Urinary bladder (tissue), 4 donors: Measurements from ENCODE around the gene SP6. TPM values are rescaled to one million over a fixed set of nuclear protein-coding genes. Genes with fewer than 3 reads are reported as not detected.

ENCODE experiments used
- DNase-seq: peaks from one replicate; pipeline ENCODE4 v3.0.0-alpha.2; 2015; ENCODE audit errors: extremely low spot score
- H3K27ac ChIP-seq: one replicate; pipeline ENCODE4 v1.5.1; 2013; ENCODE audit warnings: low read depth, mild to moderate bottlenecking, moderate library complexity
- H3K36me3 ChIP-seq: one replicate; pipeline ENCODE4 v1.6.1; 2013; ENCODE audit warnings: mild to moderate bottlenecking, moderate library complexity; ENCODE audit not compliant: insufficient read depth
- H3K4me1 ChIP-seq: one replicate; pipeline ENCODE4 v1.6.1; 2013; ENCODE audit warnings: mild to moderate bottlenecking, moderate library complexity; ENCODE audit not compliant: insufficient read depth
- H3K4me3 ChIP-seq: one replicate; pipeline ENCODE4 v1.5.1; 2013; ENCODE audit warnings: low read depth, low read length
- WGBS: extraction: QIAGEN DNeasy Blood & Tissue Kit; methylation state at CpG from one replicate; pipeline ENCODE4 v1.1.7; 2013; 5-methylcytosine and 5-hydroxymethylcytosine counted together
- polyA plus RNA-seq: library from polyadenylated mRNA; stranded (reverse); fragments of 200-250 nt; gene quantifications from one replicate; pipeline ENCODE4 v1.2.3, GENCODE V29; 2013
- total RNA-seq: library from RNA; depleted of rRNA; stranded (reverse); fragments of >200 nt; gene quantifications from one replicate; pipeline ENCODE4 v1.2.3, GENCODE V29; 2014
- donor health status: healthy with polysubstance abuse.
- donor health status: healthy.

The SP6 gene
- total and polyA plus RNA-seq, 2 donors: 2.2 to 2.3 TPM

GRCh38 chr17:47884905-47885730 lies 34.2 kb upstream of the SP6 start:
- no peak overlapping the region for H3K4me3 ChIP-seq
- DNase-seq: no peak
- 55% methylated on average over 11 of the region's 11 CpGs for WGBS
- peak overlapping the region; percentile 44 for H3K27ac ChIP-seq
- peaks cover 2% of the 10 kb centered on the region for H3K4me1 ChIP-seq
- H3K36me3 ChIP-seq: no peaks in the 10 kb centered on the region

GRCh38 chr17:47884427-47884740 lies 33.4 kb upstream of the SP6 start:
- 37% methylated on average over 5 of the region's 5 CpGs for WGBS
- H3K27ac ChIP-seq: no peak overlapping the region
- DNase-seq: no peak
- H3K4me1 ChIP-seq: peaks cover 2% of the 10 kb centered on the region
- no peak overlapping the region for H3K4me3 ChIP-seq
- H3K36me3 ChIP-seq: no peaks in the 10 kb centered on the region

- WGBS: 48% methylated on average over 9 of the region's 9 CpGs
- H3K27ac ChIP-seq: no peak overlapping the region
- no peaks in the 10 kb centered on the region for H3K36me3 ChIP-seq
- no peak for DNase-seq
- no peak overlapping the region for H3K4me3 ChIP-seq
- H3K4me1 ChIP-seq: peaks cover 2% of the 10 kb centered on the region
These were observed 32.8 kb upstream of the SP6 start for GRCh38 chr17:47883589-47884426.

GRCh38 chr17:47882695-47883588 lies 32.0 kb upstream of the SP6 start:
- Histone ChIP-seq H3K36me3 (no peaks in the 10 kb centered on the region), H3K4me3 (no peak overlapping the region), H3K4me1 (peaks cover 2% of the 10 kb centered on the region), H3K27ac (no peak overlapping the region)
- 86% methylated on average over 9 of the region's 9 CpGs for WGBS
- no peak for DNase-seq

GRCh38 chr17:47882247-47882646 lies 31.3 kb upstream of the SP6 start:
- peaks cover 2% of the 10 kb centered on the region for H3K4me1 ChIP-seq
- no peaks in the 10 kb centered on the region for H3K36me3 ChIP-seq
- DNase-seq: no peak
- H3K4me3 ChIP-seq: no peak overlapping the region
- H3K27ac ChIP-seq: no peak overlapping the region
- 42% methylated on average over 7 of the region's 7 CpGs for WGBS

- peaks cover 2% of the 10 kb centered on the region for H3K4me1 ChIP-seq
- no peak for DNase-seq
- H3K36me3 ChIP-seq: no peaks in the 10 kb centered on the region
- H3K27ac ChIP-seq: no peak overlapping the region
- no peak overlapping the region for H3K4me3 ChIP-seq
- 83% methylated on average over 8 of the region's 8 CpGs for WGBS
These were observed 29.0 kb upstream of the SP6 start for GRCh38 chr17:47879776-47880454.

GRCh38 chr17:47879028-47879585 lies 28.1 kb upstream of the SP6 start:
- whole genome bisulfite sequencing: 56% methylated on average over 2 of the region's 2 CpGs

GRCh38 chr17:47878203-47879027 lies 27.5 kb upstream of the SP6 start:
- Histone ChIP-seq H3K36me3 (no peaks in the 10 kb centered on the region), H3K4me1 (peaks cover 2% of the 10 kb centered on the region), H3K27ac (no peak overlapping the region), H3K4me3 (no peak overlapping the region)
- WGBS: 49% methylated on average over 10 of the region's 10 CpGs
- no peak for DNase-seq

More at GRCh38 chr17:47879028-47879585, 28.1 kb upstream of the SP6 start:
- DNase-seq: no peak
- Histone ChIP-seq H3K4me1 (peaks cover 2% of the 10 kb centered on the region), H3K4me3 (no peak overlapping the region), H3K27ac (no peak overlapping the region), H3K36me3 (no peaks in the 10 kb centered on the region)

- H3K4me3 ChIP-seq: no peak overlapping the region
- no peaks in the 10 kb centered on the region for H3K36me3 ChIP-seq
- WGBS: 27% methylated on average over 9 of the region's 9 CpGs
These were observed 26.5 kb upstream of the SP6 start for GRCh38 chr17:47877368-47878034.

GRCh38 chr17:47875011-47875985 lies 24.3 kb upstream of the SP6 start:
- 54% methylated on average over 11 of the region's 11 CpGs for WGBS
- H3K4me1 ChIP-seq: no peaks in the 10 kb centered on the region
- DNase-seq: no peak

More at GRCh38 chr17:47877368-47878034, 26.5 kb upstream of the SP6 start:
- Histone ChIP-seq H3K27ac (no peak overlapping the region), H3K4me1 (no peaks in the 10 kb centered on the region)
- DNase-seq: no peak

More at GRCh38 chr17:47875011-47875985, 24.3 kb upstream of the SP6 start:
- Histone ChIP-seq H3K27ac (no peak overlapping the region), H3K36me3 (no peaks in the 10 kb centered on the region), H3K4me3 (no peak overlapping the region)
